ENCODE measurements around the gene NOS2.
A peak's percentile ranks its signal among the peaks of the same experiment; 100 is the strongest.

The NOS2 gene

DNA sequence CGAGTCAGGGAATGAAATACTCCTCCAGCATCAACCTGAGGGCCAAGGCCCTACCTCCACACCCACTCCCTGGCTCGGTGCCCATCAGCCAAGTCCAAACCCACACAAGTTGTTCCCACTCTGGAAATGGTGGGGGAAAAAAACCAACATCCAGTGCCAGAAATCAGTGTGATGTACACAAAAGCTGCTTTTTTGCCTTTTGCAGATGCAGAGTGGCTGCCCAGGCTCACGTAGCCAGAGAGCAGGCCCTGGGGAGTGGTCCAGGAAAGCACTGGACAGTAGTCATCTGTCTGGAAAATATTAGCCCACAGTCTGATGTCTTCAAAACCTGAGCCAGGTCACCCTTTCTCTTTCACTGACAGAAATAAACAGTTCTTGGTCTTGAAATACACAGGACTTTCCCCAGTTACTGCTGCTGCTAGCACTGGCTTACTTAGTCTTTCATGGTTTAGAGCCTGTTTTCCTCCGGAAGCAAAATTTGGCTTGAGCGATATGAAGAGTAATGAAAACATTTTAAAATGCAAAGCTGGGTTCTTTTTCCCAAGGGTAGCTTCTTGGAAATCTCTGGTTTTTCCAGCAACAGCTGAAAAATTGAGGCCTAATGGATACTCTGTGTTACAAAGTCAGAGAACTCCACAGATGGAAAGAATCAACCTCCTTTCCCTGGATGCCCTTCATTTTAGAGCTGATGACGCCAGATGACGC is 18.2 kb upstream of the NOS2 start:
- DNase-seq = no peak

DNA sequence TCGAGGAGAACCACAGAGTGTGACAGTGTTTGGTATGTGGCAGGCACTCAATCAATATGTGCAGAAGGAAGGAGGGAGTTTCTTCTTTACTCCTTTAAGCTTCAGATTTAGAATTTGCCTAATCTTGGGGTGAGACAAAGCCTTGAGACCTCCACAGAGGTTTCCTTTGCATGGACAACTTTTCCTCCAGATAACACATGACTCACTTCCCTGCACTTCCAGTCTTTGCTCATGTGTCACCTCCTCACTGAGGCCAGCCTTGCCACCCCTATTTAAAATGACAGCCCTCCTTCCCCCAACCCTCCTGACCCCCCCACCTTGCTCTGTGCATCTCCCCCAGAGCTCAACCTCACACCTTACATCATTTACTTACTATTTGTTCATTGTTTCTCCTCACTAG is 17.4 kb upstream of the NOS2 start:
- DNase-seq = no peak

DNA sequence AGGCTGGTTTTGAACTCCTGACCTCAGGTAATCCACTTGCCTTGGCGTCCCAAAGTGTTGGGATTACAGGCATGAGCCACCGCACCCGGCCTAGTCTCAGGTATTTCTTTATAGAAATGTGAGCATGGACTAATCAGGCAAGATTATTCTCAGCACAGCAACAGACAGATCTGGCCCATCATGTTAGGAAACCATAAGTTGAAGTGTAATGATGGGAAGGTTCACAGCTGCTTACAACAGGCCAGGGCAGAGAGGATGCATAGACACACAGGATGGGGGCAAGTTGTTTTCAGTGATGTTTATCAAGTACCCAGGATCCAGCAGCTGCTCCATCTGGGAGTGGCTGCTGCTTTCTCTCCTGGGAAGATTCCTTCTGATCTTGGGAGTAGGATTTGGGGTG is 16.6 kb upstream of the NOS2 start:
- DNase-seq = no peak

DNA sequence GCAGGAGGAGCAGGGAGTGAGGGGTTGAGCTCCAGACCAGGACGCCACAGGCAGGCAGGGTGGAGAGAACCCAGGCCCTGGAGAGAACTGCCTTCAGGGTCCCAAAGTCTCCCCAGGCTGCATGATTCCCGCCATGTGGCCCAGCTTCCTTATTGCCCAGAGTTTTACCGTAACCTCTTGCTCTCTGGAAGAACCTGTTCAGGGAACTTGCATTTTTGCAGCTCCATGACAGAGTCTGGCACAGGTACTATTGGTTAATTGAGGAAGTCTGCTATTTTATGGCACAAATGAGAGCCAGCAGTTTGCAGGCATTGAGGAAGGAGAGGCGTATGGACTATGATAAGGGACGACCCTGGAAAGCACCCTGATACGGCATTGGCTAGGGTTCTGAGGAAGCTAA is 11.6 kb upstream of the NOS2 start:
- no peak for DNase-seq

DNA sequence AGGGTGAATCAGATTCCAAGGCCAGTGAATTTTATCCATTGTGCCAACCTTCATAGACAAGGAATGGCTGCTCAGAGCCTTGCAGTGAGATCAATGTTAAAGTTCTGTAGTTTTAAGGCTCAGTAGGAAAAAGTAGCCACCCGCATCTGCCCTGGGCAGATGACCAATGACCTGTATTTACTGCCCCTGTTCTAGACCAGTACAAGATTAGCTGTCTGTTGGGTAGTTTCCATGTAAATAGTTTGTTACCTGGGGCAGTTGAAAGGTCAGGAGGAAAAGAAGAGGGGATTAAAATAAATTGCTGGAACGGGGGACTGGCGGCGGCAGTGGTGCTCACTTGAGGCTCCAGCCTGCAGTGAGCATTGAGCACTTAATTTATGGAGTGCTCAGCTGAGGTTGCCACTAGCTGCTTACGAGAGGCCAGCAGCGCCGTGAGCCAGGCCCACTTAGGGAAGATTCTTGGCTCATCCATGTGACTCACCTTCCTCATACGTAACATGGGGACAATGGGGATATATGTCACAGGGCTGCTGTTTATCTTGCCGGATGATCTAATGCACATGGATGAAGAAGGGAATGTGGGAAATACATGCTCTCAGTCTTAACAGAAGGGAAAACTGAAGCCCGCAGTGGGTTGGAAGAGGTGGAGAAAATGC is 10.7 kb upstream of the NOS2 start:
- no peak for DNase-seq

DNA sequence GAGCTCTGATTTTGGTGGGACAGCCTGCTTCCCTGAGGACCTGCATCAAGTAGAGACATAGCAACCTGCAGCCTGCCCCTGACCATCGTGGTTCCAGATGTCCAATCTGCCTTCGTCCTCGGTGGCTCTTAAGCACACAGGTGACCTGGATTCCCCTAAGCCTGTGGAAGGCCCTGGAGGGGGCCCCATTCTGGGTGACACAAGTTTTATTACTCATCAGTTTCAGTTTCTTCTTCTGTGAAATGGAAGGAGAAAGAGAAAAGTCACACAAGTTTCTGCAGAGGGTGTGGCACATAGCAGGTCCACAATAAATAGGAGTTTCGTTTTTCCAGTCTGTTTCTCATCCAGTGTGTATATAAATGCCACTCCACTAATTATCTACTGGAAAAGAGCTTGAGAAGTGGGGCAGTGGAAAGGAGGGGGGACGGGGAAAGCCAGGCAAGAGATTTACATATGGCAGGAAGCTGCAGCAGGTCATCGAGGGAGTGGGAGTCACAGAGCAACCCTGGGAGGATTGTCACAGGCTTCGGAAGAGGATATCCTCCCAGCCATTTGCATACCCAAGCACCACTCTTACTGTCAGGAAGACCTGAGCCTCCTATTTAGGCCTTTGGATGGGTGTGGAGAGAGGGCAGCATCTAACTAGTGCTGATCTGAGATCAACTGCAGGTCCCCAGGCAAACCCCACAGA is 10.0 kb upstream of the NOS2 start:
- DNase-seq = no peak

DNA sequence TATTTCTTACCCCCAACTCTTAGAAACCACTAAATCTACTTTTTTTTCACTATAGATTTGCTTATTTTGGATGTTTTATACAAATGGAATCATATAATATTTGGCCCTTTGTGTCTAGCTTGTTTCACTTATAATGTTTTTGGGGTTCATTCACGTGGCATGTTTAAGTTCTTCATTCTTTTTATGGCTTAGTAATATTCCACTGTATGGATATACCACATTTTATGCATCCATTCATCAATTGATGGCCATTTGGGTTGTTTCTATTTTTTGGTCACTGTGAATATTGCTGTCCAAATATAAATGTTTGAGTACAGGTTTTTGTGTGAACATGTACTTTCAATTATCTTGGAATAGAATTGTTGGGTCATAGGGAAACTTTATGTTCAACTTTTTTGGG is 9.2 kb upstream of the NOS2 start:
- no peak for DNase-seq

DNA sequence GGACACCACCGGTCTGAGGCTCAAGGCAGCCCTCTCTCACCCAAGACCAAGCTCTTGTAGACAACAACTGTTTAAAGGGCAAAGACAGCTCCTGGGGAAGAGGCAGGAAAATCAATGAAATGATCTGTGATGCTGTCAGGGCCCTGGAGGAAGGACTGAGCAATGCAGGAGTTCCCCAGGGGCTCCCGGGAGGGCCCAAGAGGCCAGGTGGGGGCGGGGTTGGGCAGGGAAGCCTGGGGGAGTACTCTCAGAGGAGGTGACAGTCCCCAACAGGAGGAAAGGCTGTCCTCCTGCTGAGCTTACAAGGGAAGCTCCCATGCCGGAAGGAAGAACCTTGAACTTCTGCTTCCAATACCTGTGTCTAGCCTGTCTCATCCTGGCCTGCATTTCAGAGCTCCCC is 8.3 kb upstream of the NOS2 start:
- no peak for DNase-seq

DNA sequence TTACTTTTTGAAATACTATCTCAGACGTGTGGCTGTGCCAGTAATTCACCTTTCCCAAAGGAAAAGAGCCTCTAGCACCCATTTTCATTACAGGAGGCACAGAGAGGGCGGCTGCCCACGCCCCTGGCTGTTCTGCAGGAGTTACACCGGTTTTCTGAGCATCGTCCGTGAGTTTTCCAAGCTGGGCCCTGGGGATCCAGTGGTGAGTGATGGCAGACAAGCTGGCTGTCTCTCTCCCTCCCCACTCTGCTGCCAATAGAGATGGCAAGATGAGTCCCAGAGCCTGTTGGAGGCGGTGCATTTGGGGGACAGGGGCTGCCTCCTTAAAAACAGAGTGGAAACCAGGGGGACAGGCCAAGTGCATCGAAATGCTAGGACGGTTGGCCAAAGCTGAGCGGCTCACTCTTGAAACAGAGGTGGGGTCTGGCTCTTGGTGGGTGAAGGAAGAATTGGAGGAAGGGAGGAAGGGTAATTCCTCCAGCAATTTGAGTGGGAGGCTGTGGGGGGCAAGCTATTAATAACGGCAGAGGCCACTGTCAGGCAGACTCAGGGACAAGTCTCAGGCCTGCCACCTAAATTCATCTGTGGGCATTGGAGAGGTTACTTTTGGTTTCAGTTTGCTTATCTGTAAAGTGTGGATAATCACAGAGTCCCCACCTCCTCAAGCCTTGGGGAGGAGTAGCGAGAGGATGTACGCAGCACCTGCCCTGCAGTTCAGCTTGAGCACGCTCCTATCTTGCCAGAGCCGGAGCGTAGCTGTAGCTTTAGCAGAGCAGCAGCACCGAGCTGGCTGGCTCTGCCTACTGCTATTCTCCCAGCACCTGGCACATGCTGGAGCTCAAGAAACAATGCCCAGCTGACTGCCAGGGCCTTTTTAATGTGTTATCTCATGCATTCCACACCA is 7.5 kb upstream of the NOS2 start:
- no peak for DNase-seq

DNA sequence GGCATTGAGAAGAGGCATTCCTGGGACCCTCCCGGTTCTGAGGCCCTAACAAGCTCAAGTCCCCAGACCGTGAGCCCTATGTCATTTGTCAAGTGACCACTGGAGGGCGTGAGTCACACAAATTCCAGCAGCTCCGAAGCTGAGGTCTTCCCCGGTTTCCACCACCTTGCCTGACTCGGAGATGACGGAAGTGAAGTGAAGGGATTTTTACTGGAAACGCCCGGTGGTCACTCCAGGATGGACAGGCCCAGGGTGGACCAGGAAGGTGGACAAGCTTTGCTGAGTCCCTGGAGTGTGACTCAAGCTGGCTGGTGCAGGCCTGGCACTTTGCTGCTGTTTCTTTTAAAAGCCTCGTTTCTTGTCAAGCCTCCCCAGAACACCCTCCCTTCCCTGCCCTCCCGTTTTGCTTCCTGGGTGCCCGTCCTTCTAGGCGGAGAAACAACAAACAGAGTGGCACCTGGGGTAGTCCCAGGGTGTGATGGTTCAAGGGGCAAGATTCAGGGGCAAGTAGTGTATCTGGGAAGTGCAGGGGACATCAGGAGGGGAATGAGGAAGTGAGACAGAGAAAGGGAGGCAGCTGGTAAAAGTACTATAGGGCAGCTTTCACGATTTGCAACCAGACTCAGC is 5.3 kb upstream of the NOS2 start:
- DNase-seq = peak; percentile 63

DNA sequence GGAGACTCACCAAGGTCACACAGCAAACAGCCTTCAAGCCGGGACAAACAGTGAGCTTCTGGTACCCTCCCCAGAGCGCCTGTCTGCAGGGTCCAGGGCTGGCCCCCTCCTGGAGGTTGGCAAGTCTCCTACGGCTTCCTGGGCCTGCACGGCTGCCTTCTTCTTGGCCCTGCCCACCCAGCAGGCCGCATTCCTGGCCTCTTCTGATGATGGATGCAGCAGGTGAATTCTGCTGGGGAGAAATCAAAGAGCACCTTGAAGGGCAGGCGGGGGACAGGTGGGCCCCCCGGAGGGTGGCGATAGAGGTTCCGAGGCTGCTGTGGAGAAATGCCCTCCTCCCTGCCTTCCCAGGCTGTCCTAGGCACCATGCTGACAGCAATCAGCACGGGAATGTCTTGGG is 3.8 kb upstream of the NOS2 start:
- DNase-seq = no peak

DNA sequence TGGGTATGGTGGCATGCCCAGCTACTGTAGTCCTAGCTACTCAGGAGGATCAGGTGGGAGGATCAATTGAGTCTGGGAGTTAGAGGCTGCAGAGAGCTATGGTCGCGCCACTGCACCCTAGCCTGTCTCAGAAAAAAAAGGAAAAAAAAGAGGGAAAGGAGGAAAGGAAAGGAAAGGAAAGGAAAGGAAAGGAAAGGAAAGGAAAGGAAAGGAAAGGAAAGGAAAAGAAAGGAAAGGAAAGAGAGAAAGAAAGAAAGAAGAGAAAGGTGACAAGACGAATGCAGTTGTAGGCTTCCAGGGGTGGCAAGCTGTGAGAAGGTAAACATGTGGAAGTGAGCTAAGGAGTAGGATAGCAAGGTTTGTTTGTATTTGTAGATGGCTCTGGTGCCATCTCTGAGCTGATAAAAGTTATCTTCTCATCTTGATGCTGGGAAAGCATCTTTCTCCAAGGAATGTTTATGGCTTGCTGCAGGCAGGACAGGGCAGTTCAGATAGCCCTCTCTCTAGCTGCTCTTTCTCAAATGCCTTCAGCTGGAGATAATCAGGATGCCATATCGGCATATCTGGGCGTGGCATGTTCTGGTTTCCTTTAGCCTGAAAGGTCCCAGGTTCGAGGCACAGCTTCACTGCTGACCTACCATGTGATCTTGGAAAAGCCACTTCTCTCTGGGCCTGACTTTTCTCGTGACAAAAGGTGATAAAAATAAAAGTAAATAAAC is 2.8 kb upstream of the NOS2 start:
- DNase-seq = no peak

DNA sequence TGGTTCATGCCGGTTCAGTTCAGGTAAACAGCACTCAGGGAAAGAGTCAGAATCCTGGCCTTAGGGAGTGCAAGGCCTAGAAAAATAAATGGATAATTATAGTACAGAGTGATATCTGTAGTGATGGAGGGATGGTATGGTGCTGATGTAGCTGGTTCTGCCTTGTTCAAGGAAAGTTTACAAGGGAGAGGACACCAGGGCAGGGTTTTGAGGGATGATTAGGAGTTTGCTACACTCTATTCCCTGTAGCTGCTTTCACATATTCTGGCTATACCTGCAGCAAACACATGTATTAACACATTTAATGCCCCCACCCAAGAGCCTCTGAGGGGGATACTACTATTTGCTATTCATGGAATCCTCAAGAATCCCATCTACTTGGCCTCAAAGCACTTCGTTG is 1.7 kb upstream of the NOS2 start:
- no peak for DNase-seq

DNA sequence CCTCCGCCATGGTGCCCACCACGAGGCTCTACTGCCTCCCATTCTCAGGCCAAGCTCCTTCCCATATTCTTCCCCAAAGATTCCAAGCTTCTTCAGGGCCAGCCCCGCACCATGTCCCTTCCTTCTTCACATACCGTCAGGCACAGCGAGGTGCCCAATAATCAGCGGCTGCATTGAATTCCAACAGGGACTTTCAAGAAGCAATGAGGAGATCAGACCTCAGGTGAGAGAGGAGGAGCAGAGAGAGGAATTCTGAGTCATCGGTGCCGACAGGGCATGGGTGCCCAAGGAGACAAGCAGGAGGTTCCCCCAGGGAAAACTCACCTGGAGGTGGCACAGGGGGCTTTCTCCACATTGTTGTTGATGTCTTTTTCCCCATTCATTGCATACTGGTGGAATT is 2.0 kb downstream of the NOS2 start:
- no peak for DNase-seq

DNA sequence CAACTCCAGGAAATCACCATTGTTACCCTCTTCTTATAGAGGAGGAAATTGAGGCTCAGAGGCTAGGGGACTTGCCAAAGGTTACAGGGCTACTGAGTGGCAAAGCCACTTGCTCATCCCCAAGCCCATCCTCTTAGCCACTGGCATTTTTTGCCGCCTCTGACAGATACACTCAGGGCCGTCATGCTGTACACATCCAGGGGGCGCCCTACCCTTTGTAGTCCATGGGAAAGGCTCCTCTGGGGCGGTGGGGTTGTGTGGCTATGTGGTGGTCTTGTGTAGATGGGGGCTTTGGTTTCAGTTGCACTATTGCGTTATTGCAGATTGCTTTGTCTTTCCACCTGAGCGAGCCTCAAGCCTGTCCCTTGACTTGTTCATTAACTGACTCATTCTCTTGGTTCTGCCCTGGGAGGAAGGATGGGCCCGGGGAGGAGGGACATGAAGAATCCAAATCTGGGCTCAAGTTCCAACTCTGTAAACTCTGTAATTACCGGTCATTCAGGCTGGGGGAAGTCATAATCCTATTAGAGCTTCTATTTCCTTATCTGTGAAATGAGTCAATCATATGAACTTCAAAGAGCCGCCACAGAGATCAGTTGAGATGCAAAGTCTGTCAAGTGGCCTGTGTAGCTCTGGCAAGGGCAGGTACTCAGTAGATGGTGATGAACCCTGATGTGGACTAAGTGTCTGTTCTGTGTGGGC is 2.8 kb downstream of the NOS2 start:
- no peak for DNase-seq

DNA sequence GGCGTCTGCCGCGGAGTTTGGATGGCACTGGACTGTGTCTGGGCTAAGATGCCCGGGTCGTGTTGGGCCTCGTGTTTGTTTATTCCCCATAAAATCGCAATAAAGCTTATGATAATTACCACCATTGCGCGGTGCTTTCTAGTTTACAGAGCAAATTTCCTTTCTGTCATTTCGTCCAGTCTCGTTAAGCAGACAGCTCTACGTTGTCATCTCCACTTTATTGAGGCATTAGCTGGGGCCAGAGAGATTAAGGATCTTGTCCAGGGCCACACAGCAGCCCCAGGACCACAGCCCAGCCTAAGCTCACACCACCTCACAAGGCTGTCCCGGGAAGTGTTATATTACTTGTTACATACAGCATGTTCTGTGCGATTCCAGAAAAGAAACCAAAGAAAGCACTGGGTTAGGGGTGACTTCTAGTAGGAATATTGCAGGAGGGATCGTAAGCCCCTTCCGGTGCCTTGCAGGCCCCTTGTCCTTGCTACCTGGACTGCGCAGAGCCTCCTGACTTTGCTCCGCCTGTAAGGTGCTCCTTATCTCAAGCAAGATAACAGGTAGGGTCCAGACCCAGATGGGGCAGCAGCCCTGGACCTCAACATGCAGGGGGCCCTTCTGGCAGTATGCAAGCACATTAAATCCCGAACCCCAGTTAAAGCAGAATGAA is 6.3 kb downstream of the NOS2 start:
- DNase-seq = no peak

DNA sequence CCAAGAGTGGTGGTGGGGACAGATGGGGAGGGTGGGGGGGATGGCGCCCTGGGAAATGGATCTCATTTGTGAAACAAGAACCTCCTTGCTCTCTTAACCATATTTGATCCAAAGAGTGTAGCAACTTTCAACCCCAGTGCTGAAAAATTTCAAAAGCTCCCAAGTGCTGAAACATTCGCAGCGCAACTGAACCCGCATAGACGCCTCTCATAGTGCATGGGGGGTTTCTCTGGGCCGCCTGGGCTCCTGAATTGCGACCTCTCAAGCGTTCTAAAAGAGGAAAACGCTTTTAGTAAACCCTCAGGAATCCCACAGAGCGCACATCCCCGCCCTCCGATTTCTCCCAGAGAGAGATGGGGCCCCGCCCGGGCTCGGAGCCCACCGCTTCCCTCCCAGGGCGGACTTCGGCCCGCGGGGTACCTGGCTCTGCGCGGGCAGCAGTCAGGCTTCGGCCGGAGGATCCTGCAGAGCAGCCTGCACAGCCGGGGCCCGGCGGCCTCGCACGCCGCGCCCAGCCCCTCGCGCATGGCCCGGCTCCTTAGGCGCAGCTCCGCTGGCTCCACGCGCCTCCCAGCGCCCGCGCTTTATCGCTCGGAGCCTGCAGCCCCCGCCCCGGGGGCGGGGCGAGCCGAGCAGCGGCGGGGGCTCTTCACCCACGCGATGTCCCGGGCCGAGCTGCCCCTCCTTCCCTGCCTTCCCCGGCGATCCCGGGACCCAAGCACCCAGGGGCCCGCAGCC is 7.0 kb downstream of the NOS2 start:
- no peak for DNase-seq

DNA sequence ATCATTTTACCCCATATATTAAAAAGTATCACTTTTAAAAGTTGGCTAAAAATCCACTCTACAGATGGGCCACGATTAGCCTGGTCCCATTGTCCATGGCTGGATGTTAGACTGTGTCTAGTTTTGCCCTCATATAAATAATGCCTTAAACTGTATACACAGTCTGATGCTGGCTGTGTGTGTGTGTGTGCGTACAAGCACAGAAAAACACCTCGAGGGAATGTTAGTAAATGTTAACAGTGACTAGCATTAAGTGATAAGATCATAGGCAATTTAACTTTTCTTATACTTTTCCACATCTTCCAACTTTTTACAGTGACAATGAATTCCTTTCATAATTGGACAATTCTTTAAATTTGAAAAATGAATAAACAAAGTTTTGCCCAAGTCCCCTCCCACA is 8.2 kb downstream of the NOS2 start:
- no peak for DNase-seq

DNA sequence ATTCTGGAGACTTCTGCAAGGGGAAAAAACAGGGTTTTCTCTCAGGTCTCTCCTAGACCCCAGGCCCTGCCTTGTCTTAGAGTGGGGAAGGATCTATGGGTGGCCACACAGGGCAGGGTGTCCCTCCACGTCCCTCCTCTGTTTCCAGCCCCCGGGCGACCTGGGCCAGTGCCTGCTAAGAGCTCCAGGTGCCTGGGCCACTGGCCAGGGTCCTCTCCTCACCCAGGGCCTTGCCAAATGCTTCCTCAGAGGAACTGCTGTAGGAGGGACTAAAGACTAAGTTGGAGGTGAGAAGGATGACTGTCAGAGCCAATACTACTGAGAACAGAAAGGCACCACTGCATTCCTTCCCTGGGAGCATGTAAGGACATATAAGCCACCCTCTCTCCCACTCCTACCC is 11.4 kb downstream of the NOS2 start:
- no peak for DNase-seq

Measured in NCI-H146 (cell line).